ENCODE data around the gene IL11RA.

IL11RA gene

DNA sequence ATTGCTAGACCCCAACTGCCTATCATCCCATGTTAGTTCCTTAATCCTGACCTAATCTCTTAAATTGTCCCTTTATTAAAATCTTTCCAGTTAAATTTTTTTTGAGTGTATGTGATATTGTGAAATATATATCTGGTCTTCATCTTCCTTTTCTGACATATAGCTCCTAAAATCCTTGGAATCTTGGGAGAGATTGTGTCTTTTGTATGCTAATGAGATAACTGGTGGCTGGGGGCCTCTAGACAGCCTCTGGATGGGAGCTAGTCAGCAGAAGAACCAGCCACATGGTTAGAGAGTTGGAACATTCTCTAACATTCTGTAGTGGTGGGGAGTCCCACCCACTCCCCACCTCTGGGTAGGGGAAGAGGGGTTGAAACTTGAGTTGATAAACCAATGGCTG is 42.8 kb downstream of the IL11RA start:
- no peak for TF ChIP-seq GATA3 (IDR thresholded peaks at IDR 0.05; ENCODE audit: low read depth, low read length)
- TF ChIP-seq GATA2 (IDR thresholded peaks at IDR 0.05; ENCODE audit: low read depth, low read length): no peak

DNA sequence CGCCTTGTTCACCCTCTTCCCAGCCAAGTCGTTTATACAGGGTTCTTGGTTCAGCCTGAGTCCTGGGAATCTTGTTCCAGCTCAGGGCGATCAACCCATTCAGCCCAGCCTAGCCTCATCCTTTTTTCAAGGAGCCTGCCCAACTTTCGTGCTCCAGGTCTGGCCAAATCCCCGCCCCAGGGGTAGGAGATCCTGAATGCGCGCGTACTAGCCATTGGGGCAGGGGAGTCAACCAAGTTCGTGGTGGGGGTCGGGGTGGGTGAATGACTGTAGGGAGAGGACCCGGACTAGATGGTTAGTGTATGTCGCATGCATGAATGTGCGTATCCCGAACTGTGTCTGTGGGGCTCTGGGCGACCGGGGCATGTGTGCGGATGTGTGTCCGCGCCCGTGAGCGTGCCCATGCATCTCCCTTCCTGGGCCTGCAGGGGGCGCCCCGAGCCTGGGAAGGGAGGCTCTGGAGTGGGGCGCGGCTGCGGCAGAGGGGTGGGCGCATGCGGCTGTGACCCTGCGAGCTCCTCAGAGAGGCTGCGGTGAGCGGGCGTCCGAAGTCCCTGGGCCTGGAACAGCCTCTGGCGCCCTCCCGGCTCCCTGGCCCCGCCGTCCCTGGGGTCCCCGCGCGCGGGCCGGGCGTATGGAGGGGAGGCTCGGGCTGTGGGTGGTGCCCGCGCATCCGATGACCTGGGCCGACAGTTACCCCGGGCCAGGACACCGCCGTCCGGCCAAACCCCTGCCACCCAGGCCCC is 49.2 kb downstream of the IL11RA start:
- TF ChIP-seq GATA3 (IDR thresholded peaks at IDR 0.05; ENCODE audit: low read depth, low read length) (no peak), GATA2 (IDR thresholded peaks at IDR 0.05; ENCODE audit: low read depth, low read length) (no peak)

DNA sequence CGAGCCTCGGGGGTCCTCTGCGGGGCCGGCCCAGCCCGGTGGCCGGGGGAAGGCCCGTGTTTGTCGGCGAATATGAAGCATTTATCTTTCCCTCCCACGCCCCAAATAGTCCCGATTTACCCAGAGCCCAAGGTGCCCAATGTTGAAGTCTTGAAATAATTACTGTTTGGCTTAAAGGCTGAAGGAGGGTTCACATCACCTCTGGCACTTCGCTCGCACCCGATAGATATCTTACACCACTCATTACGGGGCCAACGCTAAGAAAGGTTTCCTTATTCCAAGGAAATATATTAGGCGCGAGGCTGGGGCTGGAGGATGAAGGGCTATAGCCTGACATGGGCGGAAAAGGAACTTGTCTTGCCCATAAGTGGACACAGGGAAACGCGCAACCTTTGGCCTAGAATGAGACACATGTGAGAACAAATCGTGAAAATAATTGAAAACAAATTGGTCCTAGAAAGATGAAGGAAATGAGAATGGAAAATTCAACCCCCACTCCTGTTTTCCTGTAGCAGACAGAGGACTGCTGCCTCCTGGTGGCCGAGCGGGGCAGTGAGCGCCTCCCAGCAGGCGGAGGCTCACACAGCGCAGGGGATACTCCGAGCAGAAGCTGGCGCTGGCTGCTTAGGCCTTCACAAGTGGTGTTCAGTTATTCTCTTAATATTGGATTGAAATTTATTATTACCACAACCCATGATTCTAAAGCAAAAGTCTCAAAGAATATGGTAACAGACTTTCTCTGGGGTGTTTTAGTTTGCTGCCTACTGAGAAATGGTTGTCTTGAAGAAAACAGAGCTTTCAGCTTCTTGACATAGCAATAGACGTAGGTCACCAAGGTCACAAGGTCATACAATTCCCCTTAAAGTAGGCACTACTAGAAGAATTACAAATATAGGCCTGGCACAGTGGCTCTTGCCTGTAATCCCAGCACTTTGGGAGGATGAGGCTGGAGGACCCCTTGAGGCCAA is 50.1 kb downstream of the IL11RA start:
- TF ChIP-seq GATA3 (IDR thresholded peaks at IDR 0.05; ENCODE audit: low read depth, low read length) (no peak), GATA2 (IDR thresholded peaks at IDR 0.05; ENCODE audit: low read depth, low read length) (no peak)

DNA sequence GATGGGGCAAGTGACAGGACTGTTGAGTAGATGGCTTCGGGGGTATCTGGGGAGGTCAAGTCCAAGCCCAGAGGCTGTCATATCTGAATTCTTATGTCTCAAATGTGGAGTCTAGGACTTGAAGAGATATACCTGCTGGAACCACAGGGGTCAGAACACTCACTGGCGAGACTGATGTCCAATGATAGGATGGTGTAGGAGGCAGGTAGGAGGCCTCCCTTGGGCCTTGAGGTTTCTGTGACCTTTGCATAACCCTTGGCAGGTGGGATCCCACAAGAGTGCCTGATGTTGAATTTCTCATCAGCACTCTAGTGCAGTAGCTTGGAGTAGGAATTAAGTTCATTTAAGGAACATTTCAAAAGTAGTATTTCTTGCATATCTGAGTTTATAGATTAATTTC is 55.1 kb downstream of the IL11RA start:
- no peak for TF ChIP-seq GATA2 (IDR thresholded peaks at IDR 0.05; ENCODE audit: low read depth, low read length)
- TF ChIP-seq GATA3 (IDR thresholded peaks at IDR 0.05; ENCODE audit: low read depth, low read length): no peak

DNA sequence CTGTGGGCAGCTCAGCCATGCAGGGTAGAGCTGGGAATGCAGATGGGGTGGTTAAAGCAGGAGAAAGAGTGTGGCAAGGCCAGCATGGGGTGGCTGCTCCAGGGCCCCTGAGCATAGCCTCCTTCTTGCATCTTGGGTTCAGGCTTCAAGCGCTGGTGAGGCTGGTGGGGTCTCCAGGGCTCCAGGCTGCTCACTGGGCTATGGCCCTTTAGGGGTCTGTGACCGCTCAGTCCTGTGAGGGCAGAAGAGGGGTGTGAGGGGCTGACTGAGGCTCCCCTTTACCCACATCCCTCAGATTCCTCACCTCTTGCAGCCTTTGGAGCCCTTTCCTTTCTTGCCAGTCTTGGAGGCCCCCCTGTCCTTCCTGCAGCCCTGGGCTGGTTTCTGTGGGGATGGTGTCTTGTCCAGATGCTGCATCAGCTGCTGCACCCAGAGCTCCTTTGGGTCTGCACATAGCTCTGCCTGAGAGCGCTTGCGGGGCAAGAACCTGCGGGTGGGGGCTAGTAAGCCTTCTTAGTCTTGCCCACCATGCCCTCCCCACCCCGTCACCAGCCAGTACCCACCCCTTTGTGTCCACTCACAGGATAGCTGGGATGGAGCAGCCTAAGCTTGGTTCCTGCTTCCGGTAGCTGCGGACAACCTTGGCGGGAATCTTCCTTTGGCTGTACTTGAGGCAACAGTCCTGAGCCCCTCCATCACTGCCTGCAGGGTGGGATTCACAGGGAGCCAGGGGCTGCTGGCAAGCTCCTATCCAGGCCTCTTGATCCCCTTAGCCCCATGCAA is 57.4 kb downstream of the IL11RA start:
- TF ChIP-seq GATA2 (IDR thresholded peaks at IDR 0.05; ENCODE audit: low read depth, low read length) (no peak), GATA3 (IDR thresholded peaks at IDR 0.05; ENCODE audit: low read depth, low read length) (no peak)

DNA sequence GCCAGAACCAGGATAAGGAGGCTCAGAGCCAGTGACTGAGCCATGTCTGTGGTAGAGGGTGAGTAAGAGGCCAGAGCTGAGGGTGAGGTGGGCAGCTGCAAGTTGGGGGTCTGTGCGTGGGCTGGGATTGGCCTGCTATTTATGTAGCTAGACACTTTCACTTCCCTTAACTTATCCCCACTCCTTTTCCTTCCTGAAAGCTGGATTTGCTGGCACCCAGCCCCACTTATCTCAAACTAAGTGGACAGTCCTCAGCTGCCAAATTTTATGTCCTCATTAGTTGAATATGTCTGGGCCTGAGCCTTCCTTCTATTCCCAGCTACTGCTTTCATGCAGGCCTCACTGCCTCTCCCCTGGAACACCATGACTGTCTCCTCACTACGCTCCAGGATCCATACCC is 58.0 kb downstream of the IL11RA start, which contains the start of gene CCL21:
Gene CCL21 (minus strand): TSS at position 114 of the 400 bp plus-strand sequence. CDS start 70 bp downstream, at position 44.
- TF ChIP-seq GATA2 (IDR thresholded peaks at IDR 0.05; ENCODE audit: low read depth, low read length) (no peak), GATA3 (IDR thresholded peaks at IDR 0.05; ENCODE audit: low read depth, low read length) (no peak)
